AG09309 (cell line): ENCODE measurements around the gene TDG.
A peak's percentile ranks its signal among the peaks of the same experiment; 100 is the strongest.

Experiments
- DNase-seq: peaks from one replicate; pipeline ENCODE4 v3.0.0-alpha.2; 2010; ENCODE audit warnings: low read depth
- H3K4me3 ChIP-seq: 2 replicates; pipeline ENCODE4 v1.5.1; 2011; ENCODE audit warnings: mild to moderate bottlenecking, low read depth, low read length, moderate library complexity; ENCODE audit not compliant: control insufficient read depth
- TF ChIP-seq, protein P1 (sequence below): IDR thresholded peaks from 2 replicates; pipeline ENCODE4 v1.5.1; 2011; ENCODE audit warnings: mild to moderate bottlenecking, low read depth, low read length, inconsistent platforms; ENCODE audit not compliant: insufficient read depth, control insufficient read depth; ENCODE audit errors: missing control alignments

Gene TDG

DNA sequence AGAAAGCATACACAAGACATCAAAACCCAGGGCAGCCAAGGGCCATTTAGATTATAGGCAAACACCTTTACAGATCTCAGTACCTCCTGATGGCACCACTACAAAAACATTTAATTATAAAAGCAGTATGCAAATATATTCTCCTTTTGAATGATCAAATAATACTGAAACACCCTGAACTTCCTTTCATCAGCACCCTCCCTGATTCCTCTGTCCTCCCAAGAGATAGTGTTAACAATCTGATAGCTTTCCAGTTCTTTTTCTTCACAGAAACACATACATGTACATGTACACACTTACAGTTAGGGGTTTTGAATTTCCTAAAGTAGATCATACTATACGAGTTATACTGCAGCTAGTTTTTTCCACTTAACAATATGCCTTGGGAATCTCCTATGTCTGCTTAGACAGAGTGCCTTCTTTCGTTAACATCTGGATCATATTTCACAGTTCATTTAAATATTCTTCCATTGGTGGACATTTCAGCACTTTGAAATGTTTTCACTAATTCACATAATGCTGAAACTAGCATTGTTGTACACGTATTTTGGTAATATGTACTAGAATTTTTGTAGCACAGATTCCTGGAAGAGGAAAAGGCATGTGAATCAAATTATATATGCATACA lies 35.2 kb downstream of the TDG start:
- H3K4me3 ChIP-seq: no peak overlapping the region
- no peak for DNase-seq
- TF ChIP-seq, protein P1, sequence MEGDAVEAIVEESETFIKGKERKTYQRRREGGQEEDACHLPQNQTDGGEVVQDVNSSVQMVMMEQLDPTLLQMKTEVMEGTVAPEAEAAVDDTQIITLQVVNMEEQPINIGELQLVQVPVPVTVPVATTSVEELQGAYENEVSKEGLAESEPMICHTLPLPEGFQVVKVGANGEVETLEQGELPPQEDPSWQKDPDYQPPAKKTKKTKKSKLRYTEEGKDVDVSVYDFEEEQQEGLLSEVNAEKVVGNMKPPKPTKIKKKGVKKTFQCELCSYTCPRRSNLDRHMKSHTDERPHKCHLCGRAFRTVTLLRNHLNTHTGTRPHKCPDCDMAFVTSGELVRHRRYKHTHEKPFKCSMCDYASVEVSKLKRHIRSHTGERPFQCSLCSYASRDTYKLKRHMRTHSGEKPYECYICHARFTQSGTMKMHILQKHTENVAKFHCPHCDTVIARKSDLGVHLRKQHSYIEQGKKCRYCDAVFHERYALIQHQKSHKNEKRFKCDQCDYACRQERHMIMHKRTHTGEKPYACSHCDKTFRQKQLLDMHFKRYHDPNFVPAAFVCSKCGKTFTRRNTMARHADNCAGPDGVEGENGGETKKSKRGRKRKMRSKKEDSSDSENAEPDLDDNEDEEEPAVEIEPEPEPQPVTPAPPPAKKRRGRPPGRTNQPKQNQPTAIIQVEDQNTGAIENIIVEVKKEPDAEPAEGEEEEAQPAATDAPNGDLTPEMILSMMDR: no peak

DNA sequence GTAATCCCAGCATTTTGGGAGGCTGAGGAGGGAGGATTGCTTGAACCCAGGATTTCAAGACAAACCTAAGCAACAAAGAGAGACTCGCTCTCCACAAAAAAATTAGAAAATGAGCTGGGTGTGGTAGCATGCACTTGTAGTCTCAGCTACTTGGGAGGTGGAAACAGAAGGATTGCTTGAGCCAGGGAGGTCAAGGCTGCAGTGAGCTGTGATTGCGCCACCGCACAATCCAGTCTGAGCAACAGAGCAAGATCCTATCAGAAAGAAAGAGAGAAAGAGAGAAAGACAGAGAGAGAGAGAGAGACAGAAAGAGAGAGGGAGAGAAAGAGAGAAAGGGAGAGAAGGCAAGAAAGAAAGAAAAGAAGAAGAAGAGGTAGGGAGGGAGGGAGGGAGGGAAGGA lies 37.0 kb downstream of the TDG start:
- no peak overlapping the region for H3K4me3 ChIP-seq
- TF ChIP-seq, protein P1: no peak

DNA sequence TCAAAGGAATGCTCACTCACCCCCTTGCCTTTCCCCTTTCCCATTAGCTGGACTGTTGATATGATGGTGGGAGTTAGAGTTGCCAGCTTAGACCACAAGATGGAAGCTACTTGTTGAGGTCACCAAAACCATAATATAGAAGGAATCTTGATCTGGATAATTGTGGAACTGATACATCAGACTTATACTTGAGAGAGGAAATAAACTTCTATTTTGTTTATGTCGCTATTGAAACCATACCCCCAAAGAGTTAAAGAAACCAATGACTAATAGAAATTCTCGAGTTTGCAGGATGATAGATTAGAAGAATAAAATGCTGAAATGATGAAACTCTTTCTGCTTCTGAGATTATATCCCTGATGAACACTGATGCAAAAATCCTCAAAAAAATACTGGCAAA lies 37.9 kb downstream of the TDG start:
- H3K4me3 ChIP-seq: no peak overlapping the region
- TF ChIP-seq, protein P1: no peak
- no peak for DNase-seq

More for the DNA sequence above, 37.0 kb downstream of the TDG start:
- DNase-seq: no peak

DNA sequence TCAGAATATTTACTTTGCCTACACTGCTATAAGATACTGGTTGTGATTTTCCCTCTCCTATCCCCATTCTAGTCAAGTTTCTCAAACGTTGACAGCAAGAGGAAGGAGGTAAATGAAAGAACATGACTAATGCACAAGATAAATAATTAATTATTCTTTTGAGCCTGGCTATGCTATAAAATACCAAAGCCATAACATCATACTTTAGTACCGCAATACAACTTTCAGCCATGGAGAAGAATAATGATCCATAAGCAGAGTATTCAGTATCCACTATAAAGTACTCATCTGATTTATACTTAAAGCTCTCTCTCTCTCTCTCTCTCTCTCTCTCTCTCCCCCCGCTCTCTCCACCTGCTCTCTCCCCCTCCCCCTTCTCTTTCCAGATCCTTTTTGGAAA lies 41.3 kb downstream of the TDG start:
- DNase-seq: peak; percentile 40
- TF ChIP-seq, protein P1: no peak
- no peak overlapping the region for H3K4me3 ChIP-seq

DNA sequence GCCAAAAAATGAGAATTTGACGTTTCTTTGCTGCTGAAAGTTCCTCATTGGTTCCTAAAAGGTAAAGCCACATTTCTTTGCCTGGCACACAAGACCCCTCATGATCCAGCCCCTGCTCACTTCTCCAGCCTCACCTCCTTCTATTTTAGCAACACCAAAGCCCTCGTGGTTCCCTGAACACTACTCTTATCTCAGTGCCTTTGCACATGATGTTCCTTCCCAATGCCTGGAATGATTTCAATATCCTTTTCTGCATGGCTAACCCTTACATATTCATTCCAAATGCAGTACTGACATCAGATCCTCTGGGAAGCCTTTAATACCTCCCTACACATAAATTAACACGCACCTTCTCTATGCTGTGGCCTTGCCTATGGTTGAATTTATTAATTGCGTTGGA lies 44.4 kb downstream of the TDG start:
- TF ChIP-seq, protein P1: no peak
- H3K4me3 ChIP-seq: no peak overlapping the region
- DNase-seq: no peak

DNA sequence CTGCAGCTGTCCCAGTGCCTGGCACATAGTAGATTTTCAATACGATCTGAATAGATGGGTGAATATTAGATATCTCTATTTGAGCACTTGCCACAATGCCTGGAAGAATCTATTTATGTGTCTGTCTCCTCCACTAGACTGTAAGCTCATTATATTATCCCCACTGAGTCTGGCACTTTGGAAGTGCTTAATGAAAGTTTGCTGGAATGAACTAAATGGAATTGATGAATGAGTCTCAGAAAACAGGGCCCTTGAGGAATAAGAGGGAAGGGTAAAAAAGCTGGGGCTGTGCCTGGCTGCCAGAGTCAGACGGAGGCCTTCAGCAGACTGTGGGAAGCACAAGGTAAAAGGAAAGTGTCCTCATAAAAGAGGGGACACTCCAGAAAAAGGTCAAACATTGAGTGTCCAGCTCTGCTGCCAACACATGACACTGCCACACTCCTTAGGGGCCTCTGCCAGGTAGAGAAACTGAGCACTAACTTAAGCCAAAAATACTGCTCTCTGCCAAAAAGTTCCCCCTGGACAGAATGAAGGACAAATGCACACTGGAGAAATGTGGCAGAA lies 45.0 kb downstream of the TDG start:
- no peak overlapping the region for H3K4me3 ChIP-seq
- no peak for DNase-seq
- TF ChIP-seq, protein P1: no peak
